Stimulated activated CD8-positive, alpha-beta memory T cell treated with anti-CD3 and anti-CD28 coated beads, Interleukin-15, amount 100 ng/mL, for 4 hours (primary cell): Measurements from ENCODE around the gene ARFRP1.

Source experiments
- DNase-seq, 2 donors: peaks; one replicate each; pipeline ENCODE4 v3.0.0-alpha.2; 2020; ENCODE audit warnings: low read depth in 2 of 2

The ARFRP1 gene

GRCh38 chr20:63743210-63743970 lies 35.6 kb upstream of the ARFRP1 start:
- DNase-seq = no peak

GRCh38 chr20:63742381-63743024 lies 34.7 kb upstream of the ARFRP1 start:
- no peak for DNase-seq

- DNase-seq = no peak
These were observed 34.1 kb upstream of the ARFRP1 start for GRCh38 chr20:63741676-63742380.

- DNase-seq = no peak
These were observed 33.5 kb upstream of the ARFRP1 start for GRCh38 chr20:63741354-63741675.

GRCh38 chr20:63740627-63741353 lies 33.0 kb upstream of the ARFRP1 start:
- DNase-seq = no peak

- DNase-seq = no peak
These were observed 32.4 kb upstream of the ARFRP1 start for GRCh38 chr20:63740070-63740626.

GRCh38 chr20:63739130-63740069 lies 31.6 kb upstream of the ARFRP1 start, which contains the start of gene SLC2A4RG:
TSS of gene SLC2A4RG (plus strand) at chr20:63739776. CDS start at chr20:63739913, 137 bp downstream.
- DNase-seq = no peak

- no peak for DNase-seq
These were observed 30.9 kb upstream of the ARFRP1 start for GRCh38 chr20:63738687-63739129.

- no peak for DNase-seq
These were observed 30.3 kb upstream of the ARFRP1 start for GRCh38 chr20:63737945-63738686.

GRCh38 chr20:63737695-63737944 lies 29.8 kb upstream of the ARFRP1 start:
- no peak for DNase-seq

- DNase-seq = no peak
These were observed 29.3 kb upstream of the ARFRP1 start for GRCh38 chr20:63736893-63737694.

GRCh38 chr20:63735859-63736718 lies 28.3 kb upstream of the ARFRP1 start, which contains the start of gene LIME1:
TSS of gene LIME1 (plus strand) at chr20:63736664. CDS start at chr20:63737550, 886 bp downstream.
- peak; percentile 51 to 65 for DNase-seq

- no peak for DNase-seq
These were observed 27.4 kb upstream of the ARFRP1 start for GRCh38 chr20:63734946-63735858.

- DNase-seq = no peak
These were observed 26.6 kb upstream of the ARFRP1 start for GRCh38 chr20:63734111-63734945.

GRCh38 chr20:63733579-63734081 lies 25.9 kb upstream of the ARFRP1 start:
- DNase-seq = no peak

- no peak for DNase-seq
These were observed 25.3 kb upstream of the ARFRP1 start for GRCh38 chr20:63733117-63733516.
